ENCODE results near the gene MARVELD1. TPM values are rescaled to one million over a fixed set of nuclear protein-coding genes. Genes with fewer than 3 reads are reported as not detected.

Gene MARVELD1
- total and polyA plus RNA-seq, 2 donors: 3.7 to 14.2 TPM

DNA sequence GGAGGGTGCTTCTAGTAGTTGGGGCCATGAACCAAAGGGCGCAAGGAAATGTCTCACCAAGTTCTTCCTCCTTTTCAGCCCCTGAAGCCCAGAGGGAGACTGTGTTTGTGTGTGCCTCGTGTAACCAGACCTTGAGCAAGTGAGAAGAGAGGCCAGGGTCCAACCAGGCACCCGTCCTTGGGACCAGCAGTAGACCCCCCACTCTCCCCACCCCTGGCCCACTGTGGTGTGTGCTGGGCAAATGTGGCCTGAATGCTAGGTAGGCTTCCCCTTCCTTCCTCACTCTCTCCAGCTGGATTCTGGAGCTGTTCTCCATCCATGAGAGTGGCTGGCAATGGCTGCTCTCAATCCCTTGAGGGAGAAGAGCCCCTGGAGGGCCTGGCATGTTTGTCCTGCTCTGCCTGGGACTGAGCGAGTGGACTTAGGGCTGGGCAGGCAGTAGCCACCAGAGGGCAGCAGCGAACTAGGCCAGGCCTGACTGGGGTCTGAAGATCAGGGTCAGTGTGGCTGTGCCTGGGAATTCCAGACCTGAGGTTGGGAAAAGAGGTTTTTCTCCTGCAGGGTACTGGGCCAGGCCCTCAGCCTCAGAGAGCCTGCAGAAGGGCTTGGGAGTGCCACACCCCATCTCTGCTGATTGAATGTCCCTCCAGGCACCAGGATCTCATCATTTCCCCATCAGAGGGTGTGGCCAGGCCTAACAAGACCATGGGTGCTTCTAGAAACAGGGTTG, 45.8 kb downstream of the MARVELD1 start:
- Histone ChIP-seq H3K36me3 (ENCODE audit: control insufficient read depth in 2 of 2, insufficient read depth in 2 of 2, low read length in 1 of 2) (peaks cover 60 to 70% of the 10 kb centered on the region in 2 donors), H3K9me3 (ENCODE audit: control insufficient read depth in 2 of 2, insufficient read depth in 1 of 2, low read length in 1 of 2) (no peaks in the 10 kb centered on the region), H3K4me1 (ENCODE audit: control insufficient read depth in 2 of 2, insufficient read depth in 2 of 2, low read length in 2 of 2) (peaks cover 0 to 9% of the 10 kb centered on the region in 2 donors), H3K27ac (ENCODE audit: low read depth in 1 of 2, low read length in 1 of 2) (no peak overlapping the region), H3K27me3 (ENCODE audit: control insufficient read depth in 2 of 2, insufficient read depth in 1 of 2, low read length in 1 of 2) (no peaks in the 10 kb centered on the region), H3K4me3 (ENCODE audit: low read length in 2 of 2) (no peak overlapping the region)
- DNase-seq (ENCODE audit: low read depth in 6 of 9, low spot score in 9 of 9): peak in 2 of 9 donors; percentile 38 to 47
- WGBS: 75% methylated on average over 5 of the region's 5 CpGs

DNA sequence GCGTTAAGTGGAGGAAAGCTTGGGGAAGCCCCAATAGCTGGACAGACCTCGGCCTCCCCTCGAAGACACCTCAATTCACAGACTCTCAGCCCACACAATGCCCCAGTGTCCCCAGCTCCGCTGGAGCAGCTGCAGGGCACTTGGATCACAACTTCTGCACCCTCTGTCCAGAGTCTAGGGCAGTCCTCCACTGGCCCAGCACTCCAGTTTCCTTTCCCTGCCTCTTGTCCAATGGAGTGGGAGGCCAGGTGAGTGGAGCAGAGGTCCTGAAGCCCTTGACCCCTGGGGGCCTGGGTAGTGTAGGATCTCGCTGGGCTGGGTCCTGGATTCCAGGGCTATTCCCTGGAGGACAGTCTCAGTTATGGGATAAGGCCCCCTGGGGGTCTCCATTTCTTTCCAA, 46.4 kb downstream of the MARVELD1 start:
- Histone ChIP-seq H3K4me1 (ENCODE audit: control insufficient read depth in 2 of 2, insufficient read depth in 2 of 2, low read length in 2 of 2) (peaks cover 0 to 15% of the 10 kb centered on the region in 2 donors), H3K36me3 (ENCODE audit: control insufficient read depth in 2 of 2, insufficient read depth in 2 of 2, low read length in 1 of 2) (peaks cover 54 to 64% of the 10 kb centered on the region in 2 donors), H3K4me3 (ENCODE audit: low read length in 2 of 2) (no peak overlapping the region), H3K27me3 (ENCODE audit: control insufficient read depth in 2 of 2, insufficient read depth in 1 of 2, low read length in 1 of 2) (no peaks in the 10 kb centered on the region), H3K27ac (ENCODE audit: low read depth in 1 of 2, low read length in 1 of 2) (no peak overlapping the region), H3K9me3 (ENCODE audit: control insufficient read depth in 2 of 2, insufficient read depth in 1 of 2, low read length in 1 of 2) (no peaks in the 10 kb centered on the region)
- WGBS: 78% methylated on average over 5 of the region's 5 CpGs
- no peak for DNase-seq (ENCODE audit: low read depth in 6 of 9, low spot score in 9 of 9)

DNA sequence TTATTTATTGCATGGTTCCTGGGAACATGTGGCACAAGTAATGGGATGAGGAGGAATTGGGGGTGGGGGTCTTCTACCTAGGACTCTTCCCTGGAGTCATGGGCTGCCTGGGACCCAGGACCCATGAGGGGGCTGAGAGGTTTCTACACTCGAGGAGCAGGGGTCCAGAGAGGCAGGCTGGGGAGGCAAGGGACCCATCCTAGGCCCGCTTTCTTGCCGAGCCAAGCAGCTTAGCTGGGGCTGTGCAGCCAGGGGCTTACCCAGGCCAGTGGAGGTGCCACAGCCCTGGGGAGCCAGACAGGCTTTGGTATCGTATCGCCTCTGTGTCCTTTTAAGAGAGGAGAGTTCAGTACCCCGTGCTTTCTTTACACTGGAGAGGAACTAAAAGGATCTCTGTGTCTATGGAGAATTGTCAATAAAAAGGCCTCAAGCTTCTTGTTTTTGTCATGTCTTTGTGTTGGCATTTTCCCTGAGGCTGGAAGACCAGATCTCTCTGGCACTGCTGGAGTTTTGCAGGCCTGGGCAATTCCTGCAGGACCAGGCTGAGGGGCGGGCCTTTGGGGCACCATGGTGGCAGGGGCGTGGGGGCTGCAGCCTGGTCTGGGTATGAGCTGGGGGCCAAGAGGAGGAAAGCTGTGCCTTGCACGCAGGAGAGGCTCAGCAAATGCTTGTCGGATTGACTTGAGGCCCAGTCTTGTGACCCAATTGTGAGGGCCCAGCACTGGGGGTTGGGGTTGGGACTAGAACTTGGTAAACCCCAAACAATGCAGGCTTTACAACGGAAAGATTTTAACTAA, 47.1 kb downstream of the MARVELD1 start:
- no peak for DNase-seq (ENCODE audit: low read depth in 6 of 9, low spot score in 9 of 9)
- H3K4me1 ChIP-seq (ENCODE audit: control insufficient read depth in 2 of 2, insufficient read depth in 2 of 2, low read length in 2 of 2): peaks cover 0 to 22% of the 10 kb centered on the region in 2 donors
- H3K27me3 ChIP-seq (ENCODE audit: control insufficient read depth in 2 of 2, insufficient read depth in 1 of 2, low read length in 1 of 2): no peaks in the 10 kb centered on the region
- no peak overlapping the region for H3K27ac ChIP-seq (ENCODE audit: low read depth in 1 of 2, low read length in 1 of 2)
- H3K4me3 ChIP-seq (ENCODE audit: low read length in 2 of 2): no peak overlapping the region
- H3K36me3 ChIP-seq (ENCODE audit: control insufficient read depth in 2 of 2, insufficient read depth in 2 of 2, low read length in 1 of 2): peaks cover 47 to 57% of the 10 kb centered on the region in 2 donors
- H3K9me3 ChIP-seq (ENCODE audit: control insufficient read depth in 2 of 2, insufficient read depth in 1 of 2, low read length in 1 of 2): no peaks in the 10 kb centered on the region
- 98% methylated on average over 11 of the region's 11 CpGs for WGBS

DNA sequence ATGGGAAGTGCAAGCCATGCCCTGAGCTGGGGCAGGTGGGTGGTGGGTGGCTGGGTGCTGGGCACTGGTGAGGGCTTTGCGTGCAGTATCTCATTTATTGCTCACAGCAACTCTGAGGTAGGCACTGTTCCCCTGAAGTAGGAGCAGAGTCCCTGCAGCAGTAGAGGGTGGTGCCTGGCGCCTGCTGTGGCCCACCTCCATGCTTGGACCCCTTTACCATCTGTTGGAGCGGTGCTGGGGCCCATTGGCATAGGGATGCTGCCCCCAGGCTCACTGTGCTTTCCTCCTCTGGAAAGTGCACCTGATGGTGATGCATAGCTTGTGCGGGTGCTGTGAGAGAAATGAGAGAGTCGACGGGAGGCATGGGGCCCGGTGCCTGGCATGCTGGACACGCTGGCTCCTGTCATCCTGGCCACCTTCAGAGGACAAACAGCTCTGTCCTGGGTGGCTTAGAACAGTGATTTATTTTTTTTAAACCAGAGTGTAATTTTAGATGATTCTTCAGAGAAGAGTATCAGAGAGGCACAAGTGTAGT, 47.9 kb downstream of the MARVELD1 start:
- Histone ChIP-seq H3K36me3 (ENCODE audit: control insufficient read depth in 2 of 2, insufficient read depth in 2 of 2, low read length in 1 of 2) (peaks cover 40 to 50% of the 10 kb centered on the region in 2 donors), H3K9me3 (ENCODE audit: control insufficient read depth in 2 of 2, insufficient read depth in 1 of 2, low read length in 1 of 2) (no peaks in the 10 kb centered on the region), H3K27ac (ENCODE audit: low read depth in 1 of 2, low read length in 1 of 2) (no peak overlapping the region), H3K4me1 (ENCODE audit: control insufficient read depth in 2 of 2, insufficient read depth in 2 of 2, low read length in 2 of 2) (peaks cover 0 to 27% of the 10 kb centered on the region in 2 donors), H3K4me3 (ENCODE audit: low read length in 2 of 2) (no peak overlapping the region), H3K27me3 (ENCODE audit: control insufficient read depth in 2 of 2, insufficient read depth in 1 of 2, low read length in 1 of 2) (no peaks in the 10 kb centered on the region)
- no peak for DNase-seq (ENCODE audit: low read depth in 6 of 9, low spot score in 9 of 9)
- WGBS: 96% methylated on average over 8 of the region's 8 CpGs

DNA sequence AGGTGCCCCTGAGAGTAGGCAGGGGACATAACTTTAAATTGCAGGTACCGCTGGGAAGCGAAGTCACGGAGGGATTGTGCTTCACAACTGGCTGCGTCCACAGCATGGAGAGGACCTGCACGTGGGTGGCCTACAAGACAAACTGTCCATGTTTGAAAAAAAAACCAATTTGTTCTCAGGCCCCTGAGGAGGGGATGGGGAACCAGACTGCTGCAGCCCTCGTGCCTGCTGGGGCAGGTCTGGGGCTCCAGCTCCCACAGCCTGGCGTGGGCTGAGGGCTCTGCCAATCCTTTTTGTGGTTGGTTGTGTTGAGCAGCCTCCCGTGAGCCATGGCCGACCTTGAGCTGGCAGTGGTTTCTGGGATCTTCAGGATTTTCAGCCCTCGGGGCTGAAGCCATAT, 48.5 kb downstream of the MARVELD1 start:
- over 99% methylated on average over 10 of the region's 10 CpGs for WGBS
- H3K36me3 ChIP-seq (ENCODE audit: control insufficient read depth in 2 of 2, insufficient read depth in 2 of 2, low read length in 1 of 2): peaks cover 34 to 43% of the 10 kb centered on the region in 2 donors

DNA sequence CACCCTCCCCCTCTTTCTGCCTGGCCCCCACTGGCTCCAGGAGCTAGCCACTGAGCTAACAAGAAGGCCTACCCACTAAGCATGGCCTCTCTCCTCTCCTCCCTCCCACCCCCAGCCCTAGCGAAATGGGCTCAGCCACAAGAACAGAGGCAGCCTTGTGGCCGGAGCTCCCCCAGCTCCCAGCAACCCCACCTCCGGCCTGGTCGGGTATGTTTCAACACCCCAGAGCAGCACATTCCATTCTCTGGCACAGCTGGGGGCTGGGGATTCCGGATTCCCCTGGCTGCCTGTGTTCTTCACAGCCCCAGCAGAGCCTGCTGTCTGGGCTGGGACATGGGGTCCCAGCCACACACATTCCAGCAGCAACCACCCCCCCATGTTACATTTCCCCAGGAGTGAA, 49.3 kb downstream of the MARVELD1 start:
- H3K36me3 ChIP-seq (ENCODE audit: control insufficient read depth in 2 of 2, insufficient read depth in 2 of 2, low read length in 1 of 2): peaks cover 26 to 36% of the 10 kb centered on the region in 2 donors
- WGBS: 93% methylated on average over 5 of the region's 5 CpGs
- H3K4me3 ChIP-seq (ENCODE audit: low read length in 2 of 2): no peak overlapping the region
- no peaks in the 10 kb centered on the region for H3K9me3 ChIP-seq (ENCODE audit: control insufficient read depth in 2 of 2, insufficient read depth in 1 of 2, low read length in 1 of 2)
- peaks cover 0 to 28% of the 10 kb centered on the region in 2 donors for H3K4me1 ChIP-seq (ENCODE audit: control insufficient read depth in 2 of 2, insufficient read depth in 2 of 2, low read length in 2 of 2)
- no peaks in the 10 kb centered on the region for H3K27me3 ChIP-seq (ENCODE audit: control insufficient read depth in 2 of 2, insufficient read depth in 1 of 2, low read length in 1 of 2)
- DNase-seq (ENCODE audit: low read depth in 6 of 9, low spot score in 9 of 9): no peak
- no peak overlapping the region for H3K27ac ChIP-seq (ENCODE audit: low read depth in 1 of 2, low read length in 1 of 2)

More for the DNA sequence above, 48.5 kb downstream of the MARVELD1 start:
- H3K9me3 ChIP-seq (ENCODE audit: control insufficient read depth in 2 of 2, insufficient read depth in 1 of 2, low read length in 1 of 2): no peaks in the 10 kb centered on the region
- DNase-seq (ENCODE audit: low read depth in 6 of 9, low spot score in 9 of 9): no peak
- H3K27ac ChIP-seq (ENCODE audit: low read depth in 1 of 2, low read length in 1 of 2): no peak overlapping the region
- H3K27me3 ChIP-seq (ENCODE audit: control insufficient read depth in 2 of 2, insufficient read depth in 1 of 2, low read length in 1 of 2): no peaks in the 10 kb centered on the region
- peaks cover 0 to 28% of the 10 kb centered on the region in 2 donors for H3K4me1 ChIP-seq (ENCODE audit: control insufficient read depth in 2 of 2, insufficient read depth in 2 of 2, low read length in 2 of 2)
- H3K4me3 ChIP-seq (ENCODE audit: low read length in 2 of 2): no peak overlapping the region

DNA sequence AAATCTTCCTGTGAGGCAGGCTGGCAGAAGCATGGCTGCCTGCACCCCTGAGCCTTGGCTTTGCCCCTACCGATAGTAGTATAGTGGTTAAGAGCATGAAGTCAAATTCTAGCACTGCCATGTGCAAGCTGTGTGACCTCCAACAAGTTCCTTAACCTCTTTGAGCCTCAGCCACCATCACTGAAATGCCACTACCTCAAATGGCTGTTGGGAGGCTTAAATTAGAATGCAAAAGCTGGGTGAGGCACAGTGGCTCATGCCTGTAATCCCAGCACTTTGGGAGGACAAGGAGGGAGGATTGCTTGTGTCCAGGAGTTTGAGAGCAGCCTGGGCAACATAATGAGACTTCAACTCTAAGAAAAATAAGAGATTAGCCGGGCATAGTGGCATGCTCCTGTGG, 49.9 kb downstream of the MARVELD1 start:
- 98% methylated on average over 2 of the region's 2 CpGs for WGBS
- Histone ChIP-seq H3K36me3 (ENCODE audit: control insufficient read depth in 2 of 2, insufficient read depth in 2 of 2, low read length in 1 of 2) (peaks cover 26 to 36% of the 10 kb centered on the region in 2 donors), H3K27ac (ENCODE audit: low read depth in 1 of 2, low read length in 1 of 2) (no peak overlapping the region), H3K4me3 (ENCODE audit: low read length in 2 of 2) (no peak overlapping the region), H3K9me3 (ENCODE audit: control insufficient read depth in 2 of 2, insufficient read depth in 1 of 2, low read length in 1 of 2) (no peaks in the 10 kb centered on the region), H3K4me1 (ENCODE audit: control insufficient read depth in 2 of 2, insufficient read depth in 2 of 2, low read length in 2 of 2) (peaks cover 0 to 28% of the 10 kb centered on the region in 2 donors), H3K27me3 (ENCODE audit: control insufficient read depth in 2 of 2, insufficient read depth in 1 of 2, low read length in 1 of 2) (no peaks in the 10 kb centered on the region)
- no peak for DNase-seq (ENCODE audit: low read depth in 6 of 9, low spot score in 9 of 9)

DNA sequence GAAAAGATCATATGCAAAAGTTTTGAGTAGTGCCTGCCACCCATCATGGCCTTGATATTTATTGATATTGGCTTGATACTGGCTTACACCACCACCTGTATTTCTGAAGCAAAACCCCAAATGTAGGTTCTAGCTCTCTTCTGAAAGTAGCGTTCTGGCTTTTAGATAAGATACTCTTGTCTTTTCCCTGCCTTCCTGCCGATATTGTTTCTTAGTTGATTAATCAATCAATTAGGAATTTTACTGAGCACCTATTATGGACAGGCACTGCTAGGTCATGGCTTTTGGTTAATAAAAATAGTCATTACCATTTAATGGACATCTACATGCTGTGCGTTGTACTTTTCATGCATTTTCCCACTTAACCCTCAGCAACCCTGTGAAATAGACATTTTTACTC, 50.4 kb downstream of the MARVELD1 start:
- no peak overlapping the region for H3K4me3 ChIP-seq (ENCODE audit: low read length in 2 of 2)
- peaks cover 0 to 28% of the 10 kb centered on the region in 2 donors for H3K4me1 ChIP-seq (ENCODE audit: control insufficient read depth in 2 of 2, insufficient read depth in 2 of 2, low read length in 2 of 2)
- no peak overlapping the region for H3K27ac ChIP-seq (ENCODE audit: low read depth in 1 of 2, low read length in 1 of 2)
- 99% methylated on average over 3 of the region's 3 CpGs for WGBS
- no peaks in the 10 kb centered on the region for H3K9me3 ChIP-seq (ENCODE audit: control insufficient read depth in 2 of 2, insufficient read depth in 1 of 2, low read length in 1 of 2)
- H3K27me3 ChIP-seq (ENCODE audit: control insufficient read depth in 2 of 2, insufficient read depth in 1 of 2, low read length in 1 of 2): peaks cover 0 to 3% of the 10 kb centered on the region in 2 donors
- DNase-seq (ENCODE audit: low read depth in 6 of 9, low spot score in 9 of 9): no peak
- H3K36me3 ChIP-seq (ENCODE audit: control insufficient read depth in 2 of 2, insufficient read depth in 2 of 2, low read length in 1 of 2): peaks cover 26 to 35% of the 10 kb centered on the region in 2 donors

DNA sequence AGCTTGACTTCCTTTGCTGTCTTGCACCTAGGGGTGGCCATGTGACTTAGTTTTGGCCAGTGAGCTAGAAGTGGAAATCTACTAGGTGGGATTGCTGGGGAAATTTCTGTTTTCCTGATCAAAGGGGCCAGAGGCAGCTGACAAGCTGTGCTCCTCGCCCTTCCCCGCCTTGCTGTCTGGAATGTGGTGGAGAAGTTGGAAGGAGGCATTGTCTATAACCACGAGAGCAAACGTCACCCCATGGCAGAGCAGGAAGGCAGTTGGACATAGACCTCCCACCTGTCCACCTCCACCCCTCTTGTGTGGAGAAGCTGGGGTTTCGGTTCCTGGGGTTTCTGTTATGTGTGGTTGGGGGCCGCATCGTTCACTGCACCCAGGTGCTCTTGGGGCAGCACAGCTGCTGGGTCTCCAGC, 51.0 kb downstream of the MARVELD1 start:
- peak in 1 of 9 donors; percentile 44 for DNase-seq (ENCODE audit: low read depth in 6 of 9, low spot score in 9 of 9)
- H3K4me1 ChIP-seq (ENCODE audit: control insufficient read depth in 2 of 2, insufficient read depth in 2 of 2, low read length in 2 of 2): peaks cover 0 to 28% of the 10 kb centered on the region in 2 donors
- H3K4me3 ChIP-seq (ENCODE audit: low read length in 2 of 2): no peak overlapping the region
- no peak overlapping the region for H3K27ac ChIP-seq (ENCODE audit: low read depth in 1 of 2, low read length in 1 of 2)
- no peaks in the 10 kb centered on the region for H3K9me3 ChIP-seq (ENCODE audit: control insufficient read depth in 2 of 2, insufficient read depth in 1 of 2, low read length in 1 of 2)
- peaks cover 20 to 29% of the 10 kb centered on the region in 2 donors for H3K36me3 ChIP-seq (ENCODE audit: control insufficient read depth in 2 of 2, insufficient read depth in 2 of 2, low read length in 1 of 2)
- 38% methylated on average over 7 of the region's 7 CpGs for WGBS
- H3K27me3 ChIP-seq (ENCODE audit: control insufficient read depth in 2 of 2, insufficient read depth in 1 of 2, low read length in 1 of 2): peaks cover 0 to 9% of the 10 kb centered on the region in 2 donors

All from thymus (tissue), 11 donors.